ENCODE results near the gene IFT20. TPM values are rescaled to one million over a fixed set of nuclear protein-coding genes. Genes with fewer than 3 reads are reported as not detected.
A peak's percentile ranks its signal among the peaks of the same experiment; 100 is the strongest.

The IFT20 gene
- 50.3 and 59.8 TPM in 2 replicates for total RNA-seq

GRCh38 chr17:28335201-28335958 lies at the start of gene IFT20, which contains the start of gene TNFAIP1:
TSS of gene IFT20 (minus strand) at chr17:28335472. CDS start at chr17:28331985, 3,487 bp downstream.
TSS of gene TNFAIP1 (plus strand) at chr17:28335761. CDS start at chr17:28339522, 3,761 bp downstream.
- DNase-seq (ENCODE audit: low read depth, low spot score): peak; percentile 100

- no peak for DNase-seq (ENCODE audit: low read depth, low spot score)
Measured at GRCh38 chr17:28385037-28385400, 49.7 kb upstream of the IFT20 start.

GRCh38 chr17:28384281-28385036 lies 49.2 kb upstream of the IFT20 start:
- no peak for DNase-seq (ENCODE audit: low read depth, low spot score)

GRCh38 chr17:28381141-28381825 lies 46.0 kb upstream of the IFT20 start:
- DNase-seq (ENCODE audit: low read depth, low spot score): no peak

- peak; percentile 75 for DNase-seq (ENCODE audit: low read depth, low spot score)
Measured at GRCh38 chr17:28379814-28380801, 44.8 kb upstream of the IFT20 start.

GRCh38 chr17:28372945-28373274 lies 37.6 kb upstream of the IFT20 start:
- no peak for DNase-seq (ENCODE audit: low read depth, low spot score)

GRCh38 chr17:28372203-28372944 lies 37.1 kb upstream of the IFT20 start:
- DNase-seq (ENCODE audit: low read depth, low spot score): no peak

GRCh38 chr17:28371245-28372202 lies 36.3 kb upstream of the IFT20 start, which contains the start of gene SARM1:
TSS of gene SARM1 (plus strand) at chr17:28371694. CDS start at chr17:28372033, 339 bp downstream.
- peak; percentile 61 for DNase-seq (ENCODE audit: low read depth, low spot score)

GRCh38 chr17:28370744-28371103 lies 35.5 kb upstream of the IFT20 start:
- DNase-seq (ENCODE audit: low read depth, low spot score): no peak

GRCh38 chr17:28370035-28370743 lies 34.9 kb upstream of the IFT20 start, which contains the start of gene VTN:
TSS of gene VTN (minus strand) at chr17:28370307. CDS start at chr17:28370203, 104 bp downstream.
- DNase-seq (ENCODE audit: low read depth, low spot score): no peak

- no peak for DNase-seq (ENCODE audit: low read depth, low spot score)
Measured at GRCh38 chr17:28369684-28370034, 34.4 kb upstream of the IFT20 start.

- DNase-seq (ENCODE audit: low read depth, low spot score): no peak
Measured at GRCh38 chr17:28368915-28369683, 33.8 kb upstream of the IFT20 start.

GRCh38 chr17:28368306-28368831 lies 33.1 kb upstream of the IFT20 start:
- no peak for DNase-seq (ENCODE audit: low read depth, low spot score)

GRCh38 chr17:28367641-28368305 lies 32.5 kb upstream of the IFT20 start:
- DNase-seq (ENCODE audit: low read depth, low spot score): no peak

GRCh38 chr17:28366605-28367004 lies 31.3 kb upstream of the IFT20 start:
- no peak for DNase-seq (ENCODE audit: low read depth, low spot score)

GRCh38 chr17:28365487-28365886 lies 30.2 kb upstream of the IFT20 start:
- DNase-seq (ENCODE audit: low read depth, low spot score): no peak

Data from pulmonary artery endothelial cell (primary cell).